Measurements from ENCODE around the gene HIVEP3.

The HIVEP3 gene

GRCh38 chr1:41642922-41643821, 275.6 kb downstream of the HIVEP3 start:
- DNase-seq: no peak

- no peak for DNase-seq
These were observed 276.7 kb downstream of the HIVEP3 start for GRCh38 chr1:41641941-41642527.

GRCh38 chr1:41641475-41641814, 277.3 kb downstream of the HIVEP3 start:
- DNase-seq: no peak

- no peak for DNase-seq
These were observed 277.8 kb downstream of the HIVEP3 start for GRCh38 chr1:41640756-41641474.

- DNase-seq: no peak
These were observed 278.5 kb downstream of the HIVEP3 start for GRCh38 chr1:41640141-41640751.

- DNase-seq: no peak
These were observed 279.3 kb downstream of the HIVEP3 start for GRCh38 chr1:41639332-41639936.

- DNase-seq: no peak
These were observed 280.4 kb downstream of the HIVEP3 start for GRCh38 chr1:41638086-41639024.

GRCh38 chr1:41637367-41637766, 281.4 kb downstream of the HIVEP3 start:
- no peak for DNase-seq

- no peak for DNase-seq
These were observed 285.0 kb downstream of the HIVEP3 start for GRCh38 chr1:41633764-41634163.

GRCh38 chr1:41632781-41633575, 285.7 kb downstream of the HIVEP3 start:
- DNase-seq: no peak

GRCh38 chr1:41631971-41632370, 286.8 kb downstream of the HIVEP3 start:
- no peak for DNase-seq

- DNase-seq: no peak
These were observed 287.6 kb downstream of the HIVEP3 start for GRCh38 chr1:41631154-41631553.

- no peak for DNase-seq
These were observed 289.2 kb downstream of the HIVEP3 start for GRCh38 chr1:41629571-41629970.

- DNase-seq: no peak
These were observed 289.6 kb downstream of the HIVEP3 start for GRCh38 chr1:41629141-41629540.

- no peak for DNase-seq
These were observed 291.0 kb downstream of the HIVEP3 start for GRCh38 chr1:41627491-41628280.

GRCh38 chr1:41626616-41627375, 291.9 kb downstream of the HIVEP3 start:
- no peak for DNase-seq

- DNase-seq: no peak
These were observed 292.6 kb downstream of the HIVEP3 start for GRCh38 chr1:41626146-41626545.

GRCh38 chr1:41623736-41624135, 295.0 kb downstream of the HIVEP3 start:
- no peak for DNase-seq
